DMS79 treated with DMSO at 0.1 percent for 48 hours (cell line): Measurements from ENCODE around the gene ZNRF3.
"Not testable (repeated sequence)": the region's sequence is repeated elsewhere in the genome, so short reads cannot be mapped to it uniquely, and the experiment has no call there.

ENCODE experiments used
- DNase-seq: peaks from one replicate; lab custom pipeline; 2025; lab: John Stamatoyannopoulos, UW

ZNRF3 gene

GRCh38 chr22:28884747-28885350 lies 1.5 kb downstream of the ZNRF3 start:
- DNase-seq = no peak

GRCh38 chr22:28885939-28886338 lies 2.6 kb downstream of the ZNRF3 start:
- DNase-seq = no peak

GRCh38 chr22:28886679-28887078 lies 3.3 kb downstream of the ZNRF3 start:
- not testable (repeated sequence) for DNase-seq

GRCh38 chr22:28887725-28888459 lies 4.5 kb downstream of the ZNRF3 start:
- DNase-seq = no peak

- no peak for DNase-seq
Observed at GRCh38 chr22:28889478-28890024, 6.2 kb downstream of the ZNRF3 start.

- DNase-seq = no peak
Observed at GRCh38 chr22:28891156-28891733, 7.9 kb downstream of the ZNRF3 start.

GRCh38 chr22:28892175-28892731 lies 8.9 kb downstream of the ZNRF3 start:
- peak; percentile 15 for DNase-seq

GRCh38 chr22:28893810-28894209 lies 10.4 kb downstream of the ZNRF3 start:
- no peak for DNase-seq

GRCh38 chr22:28894334-28894733 lies 11.0 kb downstream of the ZNRF3 start:
- no peak for DNase-seq

GRCh38 chr22:28894807-28895206 lies 11.4 kb downstream of the ZNRF3 start:
- no peak for DNase-seq

- no peak for DNase-seq
Observed at GRCh38 chr22:28896611-28897010, 13.2 kb downstream of the ZNRF3 start.

GRCh38 chr22:28898233-28898629 lies 14.9 kb downstream of the ZNRF3 start:
- DNase-seq = no peak

GRCh38 chr22:28899199-28899853 lies 16.0 kb downstream of the ZNRF3 start:
- peak; percentile 21 for DNase-seq

- DNase-seq = no peak
Observed at GRCh38 chr22:28900379-28900925, 17.1 kb downstream of the ZNRF3 start.

GRCh38 chr22:28902490-28902889 lies 19.1 kb downstream of the ZNRF3 start:
- no peak for DNase-seq

GRCh38 chr22:28903080-28903479 lies 19.7 kb downstream of the ZNRF3 start:
- no peak for DNase-seq

- no peak for DNase-seq
Observed at GRCh38 chr22:28903729-28904128, 20.4 kb downstream of the ZNRF3 start.

- DNase-seq = no peak
Observed at GRCh38 chr22:28904211-28904896, 21.0 kb downstream of the ZNRF3 start.

- no peak for DNase-seq
Observed at GRCh38 chr22:28905256-28905832, 22.0 kb downstream of the ZNRF3 start.

GRCh38 chr22:28906312-28906711 lies 22.9 kb downstream of the ZNRF3 start:
- DNase-seq = no peak
